Measurements from ENCODE around the gene CADM2.

- no peak for TF ChIP-seq CTCF (IDR thresholded peaks at IDR 0.05)
- TF ChIP-seq POLR2A (IDR thresholded peaks at IDR 0.05): no peak
Observed at GRCh38 chr3:85604641-85605040, 645.9 kb downstream of the CADM2 start.
